Measurements from ENCODE around the gene EPYC.

DNA sequence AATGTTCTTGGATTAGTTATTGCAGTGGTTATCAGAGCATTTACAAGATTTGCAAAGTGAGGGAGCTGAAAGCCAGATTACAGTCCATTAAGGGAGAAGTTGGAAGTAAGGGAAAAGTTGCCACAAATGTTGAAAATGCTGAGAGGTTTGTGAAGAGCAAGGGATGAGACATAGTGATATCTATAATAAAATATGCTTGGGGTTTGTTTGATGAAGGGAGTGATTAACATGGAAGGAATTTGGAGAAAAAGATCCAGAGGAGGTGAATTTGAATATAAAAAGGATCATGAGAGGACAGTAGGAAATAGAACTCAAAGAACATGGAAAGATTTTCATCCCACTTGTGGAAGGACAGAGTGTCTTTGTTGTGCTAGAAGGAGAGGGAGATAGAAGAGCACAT lies 30.5 kb downstream of the EPYC start:
- TF ChIP-seq POLR2AphosphoS5 (IDR thresholded peaks at IDR 0.05; ENCODE audit: low read depth, low read length) (no peak), TAF1 (IDR thresholded peaks at IDR 0.05; ENCODE audit: borderline replicate concordance, insufficient read depth, low read length) (no peak), FOXP2 (optimal IDR thresholded peaks at IDR 0.05; ENCODE audit: borderline replicate concordance, extremely low read depth, extremely low read length, insufficient read depth) (no peak), SIN3A (IDR thresholded peaks at IDR 0.05; ENCODE audit: borderline replicate concordance, insufficient read depth, low read length) (no peak)
- TF ChIP-seq, protein P1, sequence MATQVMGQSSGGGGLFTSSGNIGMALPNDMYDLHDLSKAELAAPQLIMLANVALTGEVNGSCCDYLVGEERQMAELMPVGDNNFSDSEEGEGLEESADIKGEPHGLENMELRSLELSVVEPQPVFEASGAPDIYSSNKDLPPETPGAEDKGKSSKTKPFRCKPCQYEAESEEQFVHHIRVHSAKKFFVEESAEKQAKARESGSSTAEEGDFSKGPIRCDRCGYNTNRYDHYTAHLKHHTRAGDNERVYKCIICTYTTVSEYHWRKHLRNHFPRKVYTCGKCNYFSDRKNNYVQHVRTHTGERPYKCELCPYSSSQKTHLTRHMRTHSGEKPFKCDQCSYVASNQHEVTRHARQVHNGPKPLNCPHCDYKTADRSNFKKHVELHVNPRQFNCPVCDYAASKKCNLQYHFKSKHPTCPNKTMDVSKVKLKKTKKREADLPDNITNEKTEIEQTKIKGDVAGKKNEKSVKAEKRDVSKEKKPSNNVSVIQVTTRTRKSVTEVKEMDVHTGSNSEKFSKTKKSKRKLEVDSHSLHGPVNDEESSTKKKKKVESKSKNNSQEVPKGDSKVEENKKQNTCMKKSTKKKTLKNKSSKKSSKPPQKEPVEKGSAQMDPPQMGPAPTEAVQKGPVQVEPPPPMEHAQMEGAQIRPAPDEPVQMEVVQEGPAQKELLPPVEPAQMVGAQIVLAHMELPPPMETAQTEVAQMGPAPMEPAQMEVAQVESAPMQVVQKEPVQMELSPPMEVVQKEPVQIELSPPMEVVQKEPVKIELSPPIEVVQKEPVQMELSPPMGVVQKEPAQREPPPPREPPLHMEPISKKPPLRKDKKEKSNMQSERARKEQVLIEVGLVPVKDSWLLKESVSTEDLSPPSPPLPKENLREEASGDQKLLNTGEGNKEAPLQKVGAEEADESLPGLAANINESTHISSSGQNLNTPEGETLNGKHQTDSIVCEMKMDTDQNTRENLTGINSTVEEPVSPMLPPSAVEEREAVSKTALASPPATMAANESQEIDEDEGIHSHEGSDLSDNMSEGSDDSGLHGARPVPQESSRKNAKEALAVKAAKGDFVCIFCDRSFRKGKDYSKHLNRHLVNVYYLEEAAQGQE (IDR thresholded peaks at IDR 0.05; ENCODE audit: insufficient read depth in 1 of 2, low read depth in 2 of 2, low read length in 2 of 2), result no peak

All from PFSK-1 (cell line).